ENCODE measurements around the gene TET1.
A peak's percentile ranks its signal among the peaks of the same experiment; 100 is the strongest.
"Not testable (repeated sequence)": the region's sequence is repeated elsewhere in the genome, so short reads cannot be mapped to it uniquely, and the experiment has no call there.

Gene TET1

GRCh38 chr10:68721673-68722335 lies 161.7 kb downstream of the TET1 start:
- WGBS (ENCODE audit: insufficient coverage) = 6% methylated on average over 3 of the region's 27 CpGs
- Histone ChIP-seq H3K27me3 (replicated peaks in 2 of 5; ENCODE audit: control insufficient read depth in 4 of 5, insufficient read depth in 5 of 5, low read length in 4 of 5) (no peaks in the 10 kb centered on the region), H3K9me3 (ENCODE audit: control extremely low read depth in 1 of 5, control insufficient read depth in 4 of 5, insufficient read depth in 2 of 5, low read depth in 1 of 5, low read length in 4 of 5) (no peaks in the 10 kb centered on the region), H3K27ac (ENCODE audit: insufficient read depth in 1 of 2, low read depth in 1 of 2, low read length in 2 of 2, poor library complexity in 1 of 2, severe bottlenecking in 2 of 2) (peak overlapping the region; percentile 90 to 98), H3K36me3 (ENCODE audit: control insufficient read depth in 4 of 4, insufficient read depth in 4 of 4, low read length in 3 of 4) (peaks cover 8 to 23% (median 17%) of the 10 kb centered on the region in 4 experiments), H3K4me3 (ENCODE audit: control insufficient read depth in 1 of 7, extremely low read depth in 1 of 7, insufficient read depth in 4 of 7, low read depth in 2 of 7, low read length in 6 of 7) (peak overlapping the region; percentile 85 to 97 (median 94)), H3K4me1 (ENCODE audit: control extremely low read depth in 1 of 4, control insufficient read depth in 4 of 4, insufficient read depth in 4 of 4, low read length in 3 of 4) (peaks cover 2 to 11% (median 10%) of the 10 kb centered on the region in 4 experiments)
- CTCF ChIA-PET = interaction anchor here (1.8 kb wide), 1 partner anchor 171 kb away, joined by 5 read pairs; no protein-coding TSS in a partner anchor
- POLR2A ChIA-PET = interaction anchor here (0.9 kb wide), 1 partner anchor 13 kb away, joined by 3 read pairs; no protein-coding TSS in a partner anchor
- DNase-seq = no peak

DNA sequence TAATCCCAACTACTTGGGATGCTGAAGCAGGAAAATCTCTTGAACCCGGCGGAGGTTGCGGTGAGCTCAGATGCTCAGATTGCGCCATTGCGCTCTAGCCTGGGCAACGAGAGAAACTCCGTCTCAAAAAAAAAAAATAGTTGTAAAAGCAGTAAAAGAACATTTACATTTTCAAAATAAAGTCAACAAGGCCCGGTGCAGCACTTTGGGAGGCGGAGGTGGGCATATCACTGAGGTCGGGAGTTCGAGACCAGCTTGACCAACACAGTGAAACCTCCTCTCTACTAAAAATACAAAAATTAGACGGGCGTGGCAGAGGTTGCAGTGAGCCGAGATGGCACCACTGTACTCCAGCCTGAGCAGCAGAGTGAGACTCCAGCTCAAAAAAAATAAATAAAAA lies 164.9 kb downstream of the TET1 start:
- H3K27ac ChIP-seq (ENCODE audit: insufficient read depth in 1 of 2, low read depth in 1 of 2, low read length in 2 of 2, poor library complexity in 1 of 2, severe bottlenecking in 2 of 2) = no peak overlapping the region
- no peak overlapping the region for H3K4me3 ChIP-seq (ENCODE audit: control insufficient read depth in 1 of 7, extremely low read depth in 1 of 7, insufficient read depth in 4 of 7, low read depth in 2 of 7, low read length in 6 of 7)
- POLR2A ChIA-PET = no interaction called here
- CTCF ChIA-PET = no interaction called here
- H3K4me1 ChIP-seq (ENCODE audit: control extremely low read depth in 1 of 4, control insufficient read depth in 4 of 4, insufficient read depth in 4 of 4, low read length in 3 of 4) = peaks cover 2 to 11% (median 10%) of the 10 kb centered on the region in 4 experiments
- no peak for DNase-seq
- H3K27me3 ChIP-seq (replicated peaks in 2 of 5; ENCODE audit: control insufficient read depth in 4 of 5, insufficient read depth in 5 of 5, low read length in 4 of 5) = no peaks in the 10 kb centered on the region
- peaks cover 14 to 45% (median 33%) of the 10 kb centered on the region in 4 experiments for H3K36me3 ChIP-seq (ENCODE audit: control insufficient read depth in 4 of 4, insufficient read depth in 4 of 4, low read length in 3 of 4)
- no peaks in the 10 kb centered on the region for H3K9me3 ChIP-seq (ENCODE audit: control extremely low read depth in 1 of 5, control insufficient read depth in 4 of 5, insufficient read depth in 2 of 5, low read depth in 1 of 5, low read length in 4 of 5)
- 94% methylated on average over 6 of the region's 14 CpGs for WGBS (ENCODE audit: insufficient coverage)

DNA sequence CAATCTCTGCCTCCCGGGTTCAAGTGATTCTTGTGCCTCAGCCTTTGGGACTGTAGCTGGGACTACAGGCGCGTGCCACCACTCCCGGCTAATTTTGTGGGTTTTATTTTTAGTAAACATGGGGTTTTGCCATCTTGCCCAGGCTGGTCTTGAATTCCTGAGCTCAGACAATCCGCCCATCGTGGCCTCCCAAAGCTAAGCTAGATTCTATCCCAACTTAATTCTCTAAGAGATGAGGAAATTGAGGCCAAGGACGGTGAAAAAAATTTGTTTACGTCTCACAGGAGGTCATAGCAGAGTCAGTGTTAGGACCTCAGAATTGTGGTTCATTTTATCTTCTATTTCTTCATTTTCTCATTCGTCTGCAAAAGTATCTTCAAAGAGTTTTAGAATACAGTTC lies 167.0 kb downstream of the TET1 start:
- H3K27ac ChIP-seq (ENCODE audit: insufficient read depth in 1 of 2, low read depth in 1 of 2, low read length in 2 of 2, poor library complexity in 1 of 2, severe bottlenecking in 2 of 2) = no peak overlapping the region
- peaks cover under 1 to 7% (median 5%) of the 10 kb centered on the region in 4 experiments for H3K4me1 ChIP-seq (ENCODE audit: control extremely low read depth in 1 of 4, control insufficient read depth in 4 of 4, insufficient read depth in 4 of 4, low read length in 3 of 4)
- POLR2A ChIA-PET = interaction anchor here (0.6 kb wide), 1 partner anchor 15 kb away, joined by 4 read pairs; no protein-coding TSS in a partner anchor
- no peaks in the 10 kb centered on the region for H3K27me3 ChIP-seq (replicated peaks in 2 of 5; ENCODE audit: control insufficient read depth in 4 of 5, insufficient read depth in 5 of 5, low read length in 4 of 5)
- WGBS (ENCODE audit: insufficient coverage) = 100% methylated on average over 6 of the region's 9 CpGs
- DNase-seq = no peak
- H3K36me3 ChIP-seq (ENCODE audit: control insufficient read depth in 4 of 4, insufficient read depth in 4 of 4, low read length in 3 of 4) = peaks cover 17 to 61% (median 47%) of the 10 kb centered on the region in 4 experiments
- CTCF ChIA-PET = no interaction called here
- H3K4me3 ChIP-seq (ENCODE audit: control insufficient read depth in 1 of 7, extremely low read depth in 1 of 7, insufficient read depth in 4 of 7, low read depth in 2 of 7, low read length in 6 of 7) = no peak overlapping the region
- no peaks in the 10 kb centered on the region for H3K9me3 ChIP-seq (ENCODE audit: control extremely low read depth in 1 of 5, control insufficient read depth in 4 of 5, insufficient read depth in 2 of 5, low read depth in 1 of 5, low read length in 4 of 5)

- Histone ChIP-seq H3K27me3 (replicated peaks in 2 of 5; ENCODE audit: control insufficient read depth in 4 of 5, insufficient read depth in 5 of 5, low read length in 4 of 5) (no peaks in the 10 kb centered on the region), H3K36me3 (ENCODE audit: control insufficient read depth in 4 of 4, insufficient read depth in 4 of 4, low read length in 3 of 4) (peaks cover 16 to 84% (median 67%) of the 10 kb centered on the region in 4 experiments), H3K4me1 (ENCODE audit: control extremely low read depth in 1 of 4, control insufficient read depth in 4 of 4, insufficient read depth in 4 of 4, low read length in 3 of 4) (no peaks in the 10 kb centered on the region), H3K4me3 (ENCODE audit: control insufficient read depth in 1 of 7, extremely low read depth in 1 of 7, insufficient read depth in 4 of 7, low read depth in 2 of 7, low read length in 6 of 7) (no peak overlapping the region), H3K9me3 (ENCODE audit: control extremely low read depth in 1 of 5, control insufficient read depth in 4 of 5, insufficient read depth in 2 of 5, low read depth in 1 of 5, low read length in 4 of 5) (no peaks in the 10 kb centered on the region), H3K27ac (ENCODE audit: insufficient read depth in 1 of 2, low read depth in 1 of 2, low read length in 2 of 2, poor library complexity in 1 of 2, severe bottlenecking in 2 of 2) (no peak overlapping the region)
- CTCF ChIA-PET = no interaction called here
- POLR2A ChIA-PET = no interaction called here
- whole genome bisulfite sequencing (ENCODE audit: insufficient coverage) = 95% methylated on average over 7 of the region's 8 CpGs
- DNase-seq = no peak
Observed at GRCh38 chr10:68732651-68733050, 172.5 kb downstream of the TET1 start.

- Histone ChIP-seq H3K27me3 (replicated peaks in 2 of 5; ENCODE audit: control insufficient read depth in 4 of 5, insufficient read depth in 5 of 5, low read length in 4 of 5) (no peaks in the 10 kb centered on the region), H3K4me1 (ENCODE audit: control extremely low read depth in 1 of 4, control insufficient read depth in 4 of 4, insufficient read depth in 4 of 4, low read length in 3 of 4) (no peaks in the 10 kb centered on the region), H3K36me3 (ENCODE audit: control insufficient read depth in 4 of 4, insufficient read depth in 4 of 4, low read length in 3 of 4) (peaks cover 20 to 86% (median 72%) of the 10 kb centered on the region in 4 experiments), H3K4me3 (ENCODE audit: control insufficient read depth in 1 of 7, extremely low read depth in 1 of 7, insufficient read depth in 4 of 7, low read depth in 2 of 7, low read length in 6 of 7) (no peak overlapping the region), H3K27ac (ENCODE audit: insufficient read depth in 1 of 2, low read depth in 1 of 2, low read length in 2 of 2, poor library complexity in 1 of 2, severe bottlenecking in 2 of 2) (no peak overlapping the region), H3K9me3 (ENCODE audit: control extremely low read depth in 1 of 5, control insufficient read depth in 4 of 5, insufficient read depth in 2 of 5, low read depth in 1 of 5, low read length in 4 of 5) (no peaks in the 10 kb centered on the region)
- WGBS (ENCODE audit: insufficient coverage) = 96% methylated on average over 7 of the region's 7 CpGs
- DNase-seq = no peak
- CTCF ChIA-PET = no interaction called here
- POLR2A ChIA-PET = no interaction called here
Observed at GRCh38 chr10:68734349-68734748, 174.2 kb downstream of the TET1 start.

- Histone ChIP-seq H3K4me3 (ENCODE audit: control insufficient read depth in 1 of 7, extremely low read depth in 1 of 7, insufficient read depth in 4 of 7, low read depth in 2 of 7, low read length in 6 of 7) (no peak overlapping the region), H3K36me3 (ENCODE audit: control insufficient read depth in 4 of 4, insufficient read depth in 4 of 4, low read length in 3 of 4) (peaks cover 23 to 91% (median 74%) of the 10 kb centered on the region in 4 experiments), H3K27ac (ENCODE audit: insufficient read depth in 1 of 2, low read depth in 1 of 2, low read length in 2 of 2, poor library complexity in 1 of 2, severe bottlenecking in 2 of 2) (no peak overlapping the region), H3K9me3 (ENCODE audit: control extremely low read depth in 1 of 5, control insufficient read depth in 4 of 5, insufficient read depth in 2 of 5, low read depth in 1 of 5, low read length in 4 of 5) (no peaks in the 10 kb centered on the region), H3K4me1 (ENCODE audit: control extremely low read depth in 1 of 4, control insufficient read depth in 4 of 4, insufficient read depth in 4 of 4, low read length in 3 of 4) (no peaks in the 10 kb centered on the region), H3K27me3 (replicated peaks in 2 of 5; ENCODE audit: control insufficient read depth in 4 of 5, insufficient read depth in 5 of 5, low read length in 4 of 5) (no peaks in the 10 kb centered on the region)
- ChIA-PET CTCF (no interaction called here), POLR2A (interaction anchor here (1.0 kb wide), 1 partner anchor 14 kb away, joined by 3 read pairs; no protein-coding TSS in a partner anchor)
- DNase-seq = no peak
- 100% methylated on average over 1 of the region's 6 CpGs for WGBS (ENCODE audit: insufficient coverage)
Observed at GRCh38 chr10:68735119-68735518, 175.0 kb downstream of the TET1 start.

DNA sequence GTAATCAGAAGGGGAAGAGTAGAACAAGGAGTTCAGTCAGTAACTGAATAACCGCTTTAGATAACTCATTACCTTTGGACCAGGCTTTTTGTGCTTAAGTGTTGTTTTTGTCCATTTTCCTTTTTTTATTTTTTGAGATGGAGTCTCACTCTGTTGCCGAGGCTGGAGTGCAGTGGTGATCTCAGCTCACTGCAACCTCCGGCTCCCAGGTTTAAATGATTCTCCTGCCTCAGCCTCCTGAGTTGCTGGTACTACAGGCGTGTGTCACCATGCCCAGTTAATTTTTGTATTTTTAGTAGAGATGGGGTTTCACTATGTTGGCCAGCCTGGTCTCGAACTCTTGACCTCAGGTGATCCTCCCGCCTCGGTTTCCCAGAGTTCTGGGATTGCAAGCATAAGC lies 175.6 kb downstream of the TET1 start:
- H3K9me3 ChIP-seq (ENCODE audit: control extremely low read depth in 1 of 5, control insufficient read depth in 4 of 5, insufficient read depth in 2 of 5, low read depth in 1 of 5, low read length in 4 of 5); DNase-seq; H3K27ac ChIP-seq (ENCODE audit: insufficient read depth in 1 of 2, low read depth in 1 of 2, low read length in 2 of 2, poor library complexity in 1 of 2, severe bottlenecking in 2 of 2); H3K4me3 ChIP-seq (ENCODE audit: control insufficient read depth in 1 of 7, extremely low read depth in 1 of 7, insufficient read depth in 4 of 7, low read depth in 2 of 7, low read length in 6 of 7); H3K4me1 ChIP-seq (ENCODE audit: control extremely low read depth in 1 of 4, control insufficient read depth in 4 of 4, insufficient read depth in 4 of 4, low read length in 3 of 4); H3K27me3 ChIP-seq (replicated peaks in 2 of 5; ENCODE audit: control insufficient read depth in 4 of 5, insufficient read depth in 5 of 5, low read length in 4 of 5); CTCF ChIA-PET: not testable (repeated sequence)
- POLR2A ChIA-PET = interaction anchor here (1.0 kb wide), 1 partner anchor 14 kb away, joined by 3 read pairs; no protein-coding TSS in a partner anchor
- WGBS (ENCODE audit: insufficient coverage) = 44% methylated on average over 2 of the region's 7 CpGs
- peaks cover 25 to 91% (median 73%) of the 10 kb centered on the region in 4 experiments for H3K36me3 ChIP-seq (ENCODE audit: control insufficient read depth in 4 of 4, insufficient read depth in 4 of 4, low read length in 3 of 4)

All from common myeloid progenitor, CD34-positive (primary cell).